ENCODE data around the gene VSX1.

Gene VSX1

DNA sequence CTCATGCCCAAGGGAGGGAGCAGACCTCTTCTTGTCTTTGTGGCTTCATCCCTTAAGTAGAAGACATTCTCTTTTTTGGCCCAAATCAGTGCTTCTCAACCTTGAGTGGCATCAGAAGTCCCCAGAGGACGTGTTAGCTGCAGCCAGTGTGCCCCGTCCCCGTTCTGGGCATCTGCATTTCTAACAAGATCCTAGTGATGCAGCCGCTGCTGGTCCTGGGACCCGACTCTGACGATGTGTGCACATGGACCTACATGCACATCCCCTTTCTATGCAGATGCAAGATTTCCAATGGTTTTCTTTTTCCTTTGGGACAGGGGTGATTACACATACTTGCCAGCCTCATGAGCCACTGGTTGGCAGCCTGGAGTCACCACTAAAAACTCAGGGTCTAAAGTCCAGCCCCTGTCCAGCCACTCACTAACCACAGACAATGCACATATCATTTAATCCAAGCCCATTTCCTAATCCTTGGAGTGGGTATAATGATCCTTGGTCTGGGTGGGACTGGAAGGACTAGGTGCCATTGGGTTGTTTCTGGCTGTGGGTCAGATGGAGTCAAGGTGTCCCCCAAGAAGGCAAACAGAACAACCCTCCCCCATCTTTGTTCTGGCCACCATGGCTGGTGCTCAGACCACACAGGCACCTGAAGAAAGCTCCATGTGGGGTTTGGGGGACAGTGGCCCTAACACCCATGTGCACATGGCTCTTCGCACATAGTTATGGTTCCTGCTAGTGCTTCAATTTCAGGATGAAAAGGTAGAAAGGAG, 30.4 kb downstream of the VSX1 start:
- DNase-seq = peak; percentile 27

DNA sequence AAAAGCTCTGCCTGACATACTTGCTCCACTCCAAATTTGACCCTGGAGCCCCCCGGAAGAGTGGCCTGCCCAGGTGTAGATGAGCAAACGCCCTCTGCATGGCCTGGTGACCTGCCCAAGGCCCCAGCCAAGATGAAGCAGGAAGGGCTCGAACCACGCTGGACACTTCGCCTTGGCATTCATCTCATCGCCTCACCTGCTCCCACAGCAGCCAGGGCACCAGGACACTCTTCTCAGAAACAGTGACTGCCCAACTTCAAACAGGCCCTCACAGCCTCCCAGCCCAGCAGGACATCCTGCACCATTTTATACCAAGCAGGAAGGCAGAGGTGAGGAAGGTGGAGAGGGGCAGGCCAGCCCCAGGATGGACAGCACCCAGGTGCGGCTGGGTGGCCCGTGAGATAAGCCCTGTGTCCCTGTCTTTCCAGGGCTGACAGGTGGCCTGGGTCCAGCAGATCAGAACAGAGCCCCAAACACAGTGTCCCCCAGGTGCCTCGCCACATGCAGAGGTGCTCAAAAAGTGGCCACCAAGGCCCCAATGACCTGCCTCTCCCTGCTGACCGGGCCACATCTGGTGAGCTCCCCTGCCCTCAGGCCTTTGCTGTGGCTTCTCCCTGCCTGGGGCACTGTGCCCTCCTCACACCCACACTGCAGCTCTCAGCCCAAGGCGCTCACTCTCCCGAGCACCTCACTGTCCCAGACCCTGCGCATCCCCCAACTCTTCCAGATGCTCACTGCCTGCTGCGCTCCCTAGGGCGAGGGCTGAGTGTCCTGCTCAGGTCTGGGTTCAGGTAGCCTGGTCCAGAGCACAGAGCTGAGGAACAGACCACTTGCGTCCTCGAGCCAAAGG, 31.2 kb downstream of the VSX1 start:
- peak; percentile 25 for DNase-seq

DNA sequence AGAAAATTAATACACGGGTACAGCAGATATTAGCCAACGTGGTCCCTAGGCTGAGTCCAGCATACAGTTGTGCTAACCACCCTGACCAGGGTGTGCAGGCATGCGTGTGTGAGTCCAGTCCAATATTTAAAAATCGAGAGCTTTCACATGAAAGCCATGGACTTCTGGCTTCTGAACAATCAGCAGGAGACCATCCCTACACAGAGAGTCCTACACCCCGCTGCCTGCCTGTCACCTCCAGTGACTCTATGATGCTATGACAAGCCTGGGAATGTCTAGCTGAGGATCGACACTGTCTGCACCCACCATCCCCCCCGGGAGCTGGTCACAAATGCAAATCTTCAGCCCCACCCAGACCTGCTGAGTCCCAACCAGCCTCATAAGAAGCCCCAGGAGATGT, 31.9 kb downstream of the VSX1 start:
- DNase-seq = no peak

DNA sequence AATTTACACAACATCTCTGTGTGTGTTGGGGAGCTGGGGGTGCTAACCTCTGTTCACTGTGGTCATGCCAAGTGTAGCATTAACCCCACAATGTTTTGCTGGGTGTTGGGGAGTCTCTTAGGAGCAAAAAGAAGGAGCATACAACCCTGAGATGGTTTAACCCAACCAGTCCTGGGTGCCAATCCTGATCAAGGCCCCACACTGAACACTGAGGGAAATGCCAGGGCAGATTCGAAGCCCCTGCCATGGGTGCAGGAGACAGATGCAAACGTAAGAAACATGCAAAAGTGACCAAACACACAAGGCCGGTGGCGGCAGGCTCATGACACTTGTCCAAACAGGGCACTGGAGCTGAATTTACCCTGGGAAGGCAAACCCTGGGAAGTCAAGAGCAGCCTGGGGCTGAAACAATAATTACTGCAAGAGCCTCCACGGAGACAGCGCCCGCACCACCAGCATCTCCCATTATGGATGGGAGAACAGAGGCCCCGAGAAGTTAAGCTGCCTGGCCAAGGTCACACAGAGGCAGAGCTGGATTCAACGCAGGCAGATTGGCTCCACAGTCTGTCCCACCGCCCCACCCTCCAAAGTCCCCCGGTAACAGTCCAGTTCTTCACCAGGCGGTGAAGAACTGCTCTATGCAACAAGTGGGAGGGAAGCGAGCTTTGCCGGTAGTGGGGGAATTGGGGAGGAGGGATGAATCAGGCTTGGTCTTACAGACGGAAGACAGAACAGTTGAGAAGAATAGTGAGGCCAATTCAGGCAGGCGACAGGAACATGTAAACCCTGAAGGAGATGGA, 32.5 kb downstream of the VSX1 start:
- peak; percentile 23 for DNase-seq

DNA sequence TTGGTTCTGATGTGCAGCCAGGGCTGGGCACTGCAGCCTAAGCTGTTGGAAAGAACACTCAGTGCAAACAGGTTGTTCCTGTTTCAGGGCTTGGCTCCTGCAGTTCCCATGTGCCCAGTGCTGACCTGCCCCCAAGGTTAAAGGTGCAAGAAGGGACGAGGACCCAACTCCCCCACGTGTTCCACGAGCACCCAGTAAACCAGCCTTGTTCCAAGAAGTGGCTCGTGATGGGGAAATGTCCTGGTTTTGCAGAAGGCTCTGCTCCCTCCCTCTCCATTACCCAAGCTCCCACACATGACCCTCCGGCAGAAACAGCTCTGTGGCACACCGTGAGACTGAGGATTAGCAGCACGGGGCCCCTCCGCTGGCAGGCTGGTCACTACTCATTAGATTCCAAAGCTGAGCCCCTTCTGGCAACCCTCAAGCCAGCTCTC, 33.4 kb downstream of the VSX1 start:
- DNase-seq = peak; percentile 15

DNA sequence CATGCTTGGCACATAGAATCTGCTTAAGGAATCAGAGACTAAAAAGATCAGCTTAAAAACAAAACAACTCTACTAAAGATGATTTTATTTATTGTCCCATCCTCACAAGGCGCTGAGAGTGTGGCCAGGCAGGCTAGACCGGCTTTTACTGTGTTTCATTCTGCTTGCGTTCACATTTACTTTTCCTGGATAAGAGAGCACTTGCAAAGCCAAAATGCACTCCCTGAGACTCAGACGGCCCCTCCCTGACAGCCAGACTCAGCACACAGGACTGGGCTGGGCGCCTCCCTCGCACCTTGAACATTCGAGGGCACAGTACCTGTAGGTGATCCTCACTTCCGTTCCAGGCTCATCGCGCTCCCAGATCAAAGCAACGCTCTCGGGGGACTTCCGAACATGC, 34.2 kb downstream of the VSX1 start:
- DNase-seq = peak; percentile 11

DNA sequence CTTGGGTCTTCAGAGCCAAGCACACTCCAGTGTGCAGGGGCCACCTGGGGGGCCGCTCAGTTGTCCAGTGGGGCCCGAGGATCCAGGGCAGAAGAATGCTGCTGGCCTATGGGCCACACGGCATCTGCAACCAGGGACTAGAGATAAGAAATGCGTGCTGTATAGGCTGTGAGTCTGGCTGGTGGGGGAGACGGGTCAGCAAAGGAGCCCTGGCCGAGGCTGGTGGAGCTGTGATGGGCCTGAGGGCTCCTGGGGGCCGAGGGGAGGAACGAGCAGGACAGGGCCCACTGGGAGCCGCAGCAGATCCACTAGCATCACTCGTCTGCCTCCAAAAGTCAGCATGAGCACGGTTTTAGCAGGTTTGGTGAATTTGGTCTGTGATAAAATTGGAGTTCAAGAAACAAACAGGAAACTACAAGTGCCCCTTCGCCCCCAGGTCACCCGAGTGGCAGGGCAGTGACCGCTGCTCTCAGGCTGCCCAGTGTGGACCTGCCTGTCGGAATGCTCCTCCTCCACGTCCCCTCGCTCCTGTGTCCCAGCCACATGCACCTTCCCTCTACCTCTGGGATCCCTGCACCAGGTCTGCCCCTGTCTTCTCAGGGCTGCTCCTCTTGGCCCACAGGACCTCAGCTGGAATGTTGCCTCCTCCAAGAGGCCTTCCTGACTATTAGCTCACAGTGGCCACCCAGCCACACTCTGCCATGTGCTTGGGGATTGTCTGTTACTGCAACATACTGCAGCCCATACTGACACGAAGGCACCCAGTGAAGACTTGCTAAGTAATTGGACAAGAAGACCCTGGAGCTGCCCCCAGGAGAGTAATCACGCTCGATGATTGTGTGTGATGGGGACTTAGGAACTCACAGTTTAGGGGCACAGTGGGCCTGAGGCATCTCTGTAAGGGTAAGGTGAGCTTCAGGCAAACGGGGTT, 34.9 kb downstream of the VSX1 start:
- DNase-seq = peak; percentile 18

DNA sequence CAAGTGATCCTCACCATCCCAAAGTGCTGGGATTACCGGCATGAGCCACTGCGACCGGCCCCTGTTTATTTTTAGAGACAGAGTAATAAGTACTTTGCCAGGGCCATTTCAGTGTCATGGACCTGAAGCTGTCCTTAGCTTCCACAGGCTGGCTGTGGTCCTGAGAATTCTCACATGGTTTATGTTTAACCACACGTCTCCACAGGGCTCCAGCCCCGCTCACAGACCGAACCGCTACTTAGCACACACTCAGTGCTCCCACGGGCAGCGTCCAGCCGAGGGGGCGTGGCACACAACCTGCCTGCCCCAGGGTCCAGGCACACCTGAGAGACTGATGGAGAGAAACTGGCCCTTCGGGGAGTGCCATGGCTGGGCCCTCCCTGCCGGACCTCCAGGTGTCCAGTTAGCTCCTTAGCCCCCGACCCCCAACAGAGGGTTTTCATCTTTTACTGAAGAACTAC, 35.7 kb downstream of the VSX1 start:
- peak; percentile 31 for DNase-seq

DNA sequence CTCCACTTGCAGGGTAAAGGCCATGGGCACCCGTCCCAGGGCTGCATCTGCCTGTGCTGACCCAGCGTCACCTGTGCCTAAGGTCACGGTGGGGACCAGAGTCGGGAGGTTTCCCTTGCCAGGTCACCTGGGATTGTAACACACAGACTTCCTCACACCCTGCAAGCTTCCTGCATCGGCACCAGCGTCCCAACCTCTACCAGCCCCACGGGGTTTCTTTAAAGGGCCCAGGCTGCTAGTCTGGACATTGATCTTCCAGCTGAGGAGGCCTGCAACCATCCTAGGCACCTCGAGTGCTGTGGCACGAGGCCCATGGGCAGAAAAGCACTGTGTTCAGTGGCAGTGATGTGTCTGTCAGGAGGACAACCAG, 36.6 kb downstream of the VSX1 start:
- peak; percentile 26 for DNase-seq

DNA sequence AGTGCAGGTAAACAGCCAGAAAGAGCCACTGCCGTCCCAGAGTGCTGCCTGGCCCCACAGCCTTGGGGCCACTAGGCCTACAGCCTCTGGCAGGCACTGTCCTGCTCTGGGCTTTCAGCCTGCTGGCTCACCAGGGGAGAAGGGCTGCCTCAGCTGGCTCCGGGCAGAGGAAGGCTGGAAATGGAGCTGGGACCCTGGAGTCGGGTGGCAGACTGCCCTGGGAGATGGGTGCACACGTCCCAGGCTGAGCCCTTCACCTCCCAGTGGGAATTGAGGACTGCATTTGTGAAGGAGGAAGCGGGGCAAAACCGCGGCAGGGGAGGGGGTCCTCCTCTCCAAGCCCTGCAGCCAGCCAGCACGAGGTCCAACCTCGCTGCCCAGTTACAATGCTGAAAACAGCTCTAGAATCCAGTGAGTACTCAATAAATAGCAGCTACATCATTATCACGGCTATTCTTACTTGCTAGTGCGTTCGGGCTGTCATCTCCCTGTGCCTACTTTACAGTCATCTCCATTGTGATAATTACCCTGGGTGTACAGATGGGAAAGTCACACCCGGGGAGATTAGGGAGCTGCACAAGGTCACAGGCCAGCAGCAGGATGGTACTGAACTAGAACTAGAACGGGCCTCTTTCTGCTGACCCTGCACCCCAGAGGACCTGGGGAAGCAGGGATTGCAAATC, 37.1 kb downstream of the VSX1 start:
- DNase-seq = peak; percentile 5

DNA sequence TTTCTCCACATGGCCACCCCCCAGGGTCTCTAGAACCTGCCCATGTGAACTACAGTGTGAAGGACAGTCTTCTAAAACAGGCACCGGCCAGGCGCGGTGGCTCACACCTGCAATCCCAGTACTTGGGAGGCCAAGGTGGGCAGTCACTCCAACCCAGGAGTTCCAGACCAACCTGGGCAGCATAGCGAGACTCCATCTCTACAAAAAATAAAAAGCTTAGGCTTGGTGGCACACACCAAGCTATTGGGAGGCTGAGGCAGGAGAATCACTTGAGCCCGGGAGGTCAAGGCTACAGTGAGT, 37.7 kb downstream of the VSX1 start:
- DNase-seq = peak; percentile 13

DNA sequence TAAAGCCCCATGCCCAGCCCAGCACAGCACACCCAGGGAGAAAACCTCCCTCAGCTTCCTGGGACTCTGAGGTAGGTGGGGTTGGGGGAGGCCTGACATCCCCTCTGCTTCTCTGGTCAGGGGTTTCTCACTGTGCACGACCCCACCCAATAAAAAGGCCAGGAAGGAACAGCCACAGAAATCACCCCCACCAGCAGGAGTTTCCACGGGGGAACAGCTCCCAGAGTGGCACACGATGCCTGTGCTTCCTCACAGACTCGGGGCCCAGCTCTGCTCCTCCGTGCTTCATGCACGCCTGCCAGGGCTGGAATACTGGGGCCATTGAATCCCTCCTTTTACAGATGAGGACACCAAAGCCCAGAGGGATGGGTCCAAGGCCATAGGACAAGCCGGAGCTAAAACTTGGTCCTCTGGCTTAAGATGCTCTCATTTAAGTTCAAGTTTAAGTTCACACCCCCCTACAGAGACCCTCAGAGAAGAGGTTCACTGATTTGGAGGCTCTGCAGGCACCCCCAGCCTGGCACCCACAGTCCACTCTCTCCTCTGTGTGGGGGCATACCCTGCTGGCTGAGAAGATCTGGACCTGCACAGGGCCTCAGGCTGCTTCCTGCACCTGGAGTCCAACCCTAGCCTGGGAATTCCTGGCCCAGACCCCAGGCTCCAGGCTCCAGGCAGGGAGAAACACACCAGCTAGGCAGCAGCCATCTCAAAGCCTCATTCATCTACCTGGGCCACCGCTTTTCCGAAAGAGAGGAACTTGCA, 38.3 kb downstream of the VSX1 start:
- peak; percentile 28 for DNase-seq

DNA sequence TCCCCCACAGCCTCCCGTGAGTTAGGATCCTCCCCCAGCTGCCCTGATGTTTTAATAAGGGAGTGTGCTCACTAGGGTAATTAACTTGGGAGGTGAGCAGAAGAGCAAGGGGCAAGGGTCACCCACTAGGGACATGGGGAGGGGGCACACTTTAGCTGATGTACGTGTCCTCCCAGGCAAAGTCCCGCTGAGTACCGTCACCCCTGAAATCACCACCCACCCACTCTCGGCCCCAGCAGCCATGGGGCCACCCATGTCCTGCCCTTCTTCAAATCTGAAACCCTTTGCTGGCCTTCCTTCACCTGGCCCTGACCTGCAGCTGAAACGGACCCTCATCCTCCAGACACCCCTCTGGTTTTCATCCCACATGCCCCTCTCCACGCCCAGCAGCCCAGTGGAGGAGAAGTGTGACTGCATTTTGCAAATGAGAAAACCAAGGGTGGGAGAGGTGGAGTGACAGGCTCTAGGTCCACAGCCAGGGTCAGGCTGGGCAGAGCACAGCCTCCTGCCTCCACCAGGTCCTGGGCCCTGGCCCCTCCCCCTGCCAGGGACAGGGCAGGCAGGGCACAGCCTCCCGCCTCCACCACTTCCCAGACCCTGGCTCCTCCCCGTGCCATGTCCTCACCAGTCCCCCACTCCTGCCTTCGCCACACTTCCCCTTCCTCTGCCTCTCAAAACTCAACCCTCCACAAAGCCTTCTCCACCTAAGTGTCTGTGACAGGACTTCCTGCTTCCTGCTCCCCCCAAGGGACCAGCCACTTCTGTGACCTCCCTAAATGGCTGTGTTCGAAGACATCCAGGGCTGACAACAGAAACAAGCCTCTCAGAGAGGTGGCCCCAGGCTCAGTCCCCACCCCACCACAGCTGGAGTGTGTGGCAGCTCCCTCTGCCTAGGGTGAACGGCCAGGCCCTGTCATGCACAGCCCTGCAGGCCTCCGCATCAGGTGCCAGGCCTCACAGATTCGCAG, 39.1 kb downstream of the VSX1 start:
- peak; percentile 47 for DNase-seq

DNA sequence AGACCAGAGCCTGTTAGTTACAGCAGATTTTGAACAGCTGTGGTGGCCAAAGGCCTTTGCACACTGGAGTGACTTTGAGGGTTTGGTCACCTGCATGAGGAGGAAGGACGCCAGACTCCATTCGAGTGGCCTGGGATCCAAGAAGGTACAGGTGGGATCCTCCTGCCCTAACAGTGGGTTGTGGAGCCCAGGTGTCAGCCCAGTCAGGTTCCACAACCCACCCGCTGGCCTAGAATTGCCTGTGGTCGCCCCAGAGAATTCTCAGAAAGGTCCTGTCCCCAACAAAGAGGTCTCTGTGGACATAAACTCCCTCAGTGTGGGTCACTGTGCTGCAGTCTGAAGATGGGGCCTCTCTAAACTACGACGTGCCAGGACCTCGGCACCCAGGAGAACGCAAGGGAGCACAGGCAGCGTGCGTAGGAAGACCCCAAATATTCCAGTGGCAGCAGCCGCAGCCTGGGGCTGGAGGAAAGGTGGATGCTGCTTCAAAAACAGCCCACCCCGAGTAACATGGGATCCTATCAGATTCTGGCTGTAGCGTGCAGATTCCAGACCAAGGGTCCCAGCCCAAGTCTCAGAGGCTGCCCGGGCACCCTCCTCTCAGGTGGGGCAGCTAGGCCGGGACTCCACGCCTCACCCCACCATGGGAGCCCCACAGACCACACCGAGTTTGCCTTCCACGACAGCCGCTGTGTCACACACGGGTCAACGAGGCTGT, 40.0 kb downstream of the VSX1 start:
- DNase-seq = peak; percentile 9

DNA sequence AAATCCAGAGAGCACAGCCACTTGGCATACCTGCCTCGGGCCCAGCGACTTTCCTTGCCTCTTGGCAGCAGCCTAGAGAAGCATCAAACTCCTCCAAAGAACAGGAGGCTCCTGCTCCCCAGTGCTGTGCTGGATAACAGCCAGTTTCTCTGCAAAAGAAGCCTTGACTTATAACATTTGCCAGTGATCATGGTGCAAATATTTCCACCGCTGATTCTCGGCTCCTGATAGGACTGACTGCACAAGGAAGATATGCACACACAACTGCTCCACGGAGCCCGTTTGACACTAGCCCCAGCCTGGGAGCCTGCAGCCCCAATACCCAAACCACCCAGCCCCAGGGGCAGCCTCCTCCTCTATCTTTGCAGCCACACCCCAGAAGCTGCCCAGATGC, 41.5 kb downstream of the VSX1 start:
- peak; percentile 64 for DNase-seq

DNA sequence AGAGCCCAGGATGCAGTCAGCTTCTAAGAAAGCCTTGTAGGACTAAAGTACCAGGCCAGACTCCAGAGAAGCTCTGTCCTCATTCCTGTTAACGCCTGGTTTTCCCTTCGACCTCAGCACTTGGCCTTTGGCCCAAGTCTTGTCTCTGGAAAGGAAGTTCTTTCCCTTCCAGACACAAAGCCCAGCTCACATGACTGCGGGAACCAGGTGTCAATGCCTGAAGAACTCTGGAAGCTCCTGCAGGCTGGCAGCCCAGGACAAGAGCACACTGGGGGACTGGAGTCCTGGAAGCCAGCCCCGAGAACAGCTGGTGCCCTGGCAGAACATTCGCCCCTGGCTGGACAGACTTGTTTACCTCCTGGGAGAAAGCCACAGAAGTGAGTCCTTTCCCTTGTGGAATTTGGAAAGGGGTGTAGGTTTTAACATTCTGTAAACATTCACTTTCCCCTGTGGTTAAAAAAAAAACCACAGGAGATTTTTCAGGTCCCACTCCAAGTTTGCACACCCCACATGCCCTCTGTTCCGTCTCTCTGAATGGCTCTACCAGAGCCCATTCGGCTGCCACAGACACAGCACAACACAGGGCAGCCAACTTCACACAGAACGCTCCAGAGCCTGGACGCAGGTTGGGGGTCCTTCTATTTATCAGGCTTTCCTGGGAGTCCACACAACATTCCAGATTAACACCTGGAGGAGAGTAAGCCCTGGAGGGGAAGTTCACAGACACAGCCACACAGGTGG, 42.1 kb downstream of the VSX1 start:
- peak; percentile 83 for DNase-seq

DNA sequence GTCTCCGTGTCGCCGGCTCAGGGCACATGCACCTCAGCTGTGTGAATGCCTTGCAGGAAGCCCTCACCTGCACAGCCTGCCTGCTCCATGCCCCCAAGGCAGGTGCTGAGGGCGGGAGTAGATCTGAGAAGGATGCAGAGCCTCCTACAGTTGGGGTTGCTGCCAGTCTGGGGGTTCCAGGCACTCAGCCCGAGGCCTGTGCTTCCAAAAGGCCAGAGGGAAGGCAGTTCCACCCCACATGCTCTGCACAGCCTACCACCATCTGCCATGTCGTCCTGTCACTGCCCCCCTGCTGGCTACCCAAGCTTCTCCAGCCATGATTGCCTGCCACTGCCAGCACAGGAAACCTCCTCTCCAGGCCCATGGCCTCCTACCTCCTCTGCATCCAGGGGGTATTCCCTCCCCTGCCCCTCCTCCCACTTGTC, 43.3 kb downstream of the VSX1 start:
- no peak for DNase-seq

DNA sequence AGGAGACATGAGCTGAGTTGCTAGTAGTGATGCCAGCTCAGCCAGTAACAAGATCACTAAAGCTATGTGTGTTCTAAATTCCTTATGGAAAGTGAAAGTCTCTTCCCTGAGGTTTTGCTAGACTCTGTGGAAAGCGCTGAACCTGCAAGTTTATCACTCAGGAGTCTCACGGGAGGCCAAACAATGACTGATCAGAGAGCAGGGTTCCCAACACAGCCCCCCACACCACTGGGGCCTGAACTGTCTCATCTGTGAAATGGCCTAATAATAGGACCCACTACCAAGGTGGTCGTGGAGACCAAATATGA, 43.9 kb downstream of the VSX1 start:
- peak; percentile 11 for DNase-seq
